DMS 273 (cell line): ENCODE measurements around the gene CUBN.
A peak's percentile ranks its signal among the peaks of the same experiment; 100 is the strongest.

Experiments
- DNase-seq: peaks from one replicate; lab custom pipeline; 2025; ENCODE audit not compliant: unreplicated experiment; lab: John Stamatoyannopoulos, UW

The CUBN gene

GRCh38 chr10:16954280-16955030 is 175.2 kb downstream of the CUBN start:
- no peak for DNase-seq

- no peak for DNase-seq
These were observed 176.3 kb downstream of the CUBN start for GRCh38 chr10:16953270-16953669.

GRCh38 chr10:16952610-16953009 is 177.0 kb downstream of the CUBN start:
- DNase-seq: no peak

GRCh38 chr10:16952080-16952479 is 177.5 kb downstream of the CUBN start:
- no peak for DNase-seq

GRCh38 chr10:16950656-16951601 is 178.7 kb downstream of the CUBN start:
- peak; percentile 74 for DNase-seq

GRCh38 chr10:16949816-16950215 is 179.8 kb downstream of the CUBN start:
- peak; percentile 17 for DNase-seq

GRCh38 chr10:16948361-16948760 is 181.2 kb downstream of the CUBN start:
- DNase-seq: no peak

- DNase-seq: peak; percentile 23
These were observed 182.5 kb downstream of the CUBN start for GRCh38 chr10:16947069-16947468.

GRCh38 chr10:16945593-16945992 is 184.0 kb downstream of the CUBN start:
- no peak for DNase-seq

- DNase-seq: no peak
These were observed 184.6 kb downstream of the CUBN start for GRCh38 chr10:16944986-16945385.

GRCh38 chr10:16944402-16944801 is 185.2 kb downstream of the CUBN start:
- peak; percentile 55 for DNase-seq

- DNase-seq: peak; percentile 4
These were observed 186.0 kb downstream of the CUBN start for GRCh38 chr10:16943295-16944285.

GRCh38 chr10:16942381-16943078 is 187.1 kb downstream of the CUBN start:
- no peak for DNase-seq

GRCh38 chr10:16941870-16942269 is 187.7 kb downstream of the CUBN start:
- DNase-seq: no peak

GRCh38 chr10:16941067-16941466 is 188.5 kb downstream of the CUBN start:
- no peak for DNase-seq

- DNase-seq: no peak
These were observed 190.7 kb downstream of the CUBN start for GRCh38 chr10:16938952-16939351.

- DNase-seq: no peak
These were observed 195.2 kb downstream of the CUBN start for GRCh38 chr10:16934461-16934860.

GRCh38 chr10:16933783-16934182 is 195.8 kb downstream of the CUBN start:
- DNase-seq: no peak

GRCh38 chr10:16931930-16932329 is 197.7 kb downstream of the CUBN start:
- no peak for DNase-seq

- no peak for DNase-seq
These were observed 199.1 kb downstream of the CUBN start for GRCh38 chr10:16930540-16930939.
